Panc1 (cell line): ENCODE results near the gene H3-3A. TPM values are rescaled to one million over a fixed set of nuclear protein-coding genes. Genes with fewer than 3 reads are reported as not detected.

Source experiments
- ATAC-seq: fragments of 200-7000 bp; cut with Tn5 transposase; 2 replicates; pipeline ENCODE4 v1.9.1; 2020; ENCODE audit warnings: mild to moderate bottlenecking, moderate library complexity
- BruUV-seq: library from RNA; stranded (reverse); fragments of 400-500 nt; replicated peaks from 2 replicates; lab custom pipeline; 2021; lab: Mats Ljungman, UMichigan
- CTCF ChIA-PET: fragments of 300-600 bp; sonication (Branson Sonifier 250); formaldehyde crosslinking; loops from one replicate; lab custom pipeline; 2022; ENCODE audit warnings: antibody characterized with exemption; lab: Charles Lee
- POLR2A ChIA-PET: fragments of 300-600 bp; sonication (Branson Sonifier 250); formaldehyde crosslinking; loops from one replicate; lab custom pipeline; 2022; ENCODE audit warnings: antibody characterized with exemption; lab: Charles Lee
- DNase-seq: peaks from one replicate; pipeline ENCODE4 v3.0.0-alpha.2; 2010; ENCODE audit warnings: low read depth, low spot score
- H3K27ac ChIP-seq: 2 replicates; pipeline ENCODE4 v1.5.1; 2011; ENCODE audit warnings: mild to moderate bottlenecking, low read length, inconsistent platforms
- H3K27me3 ChIP-seq: fragments of 200-500 bp; sonication (Bioruptor generic); 2 replicates; pipeline ENCODE4 v1.6.0; 2014; ENCODE audit warnings: low read length, inconsistent platforms; ENCODE audit not compliant: control insufficient read depth, insufficient read depth
- H3K36me3 ChIP-seq: fragments of 200-500 bp; sonication (Bioruptor generic); 2 replicates; pipeline ENCODE4 v1.5.1; 2014; ENCODE audit warnings: inconsistent platforms, mild to moderate bottlenecking, low read length, moderate library complexity; ENCODE audit not compliant: control insufficient read depth, insufficient read depth
- H3K4me1 ChIP-seq: 2 replicates; pipeline ENCODE4 v1.5.1; 2011; ENCODE audit warnings: inconsistent platforms, mild to moderate bottlenecking, low read length, moderate library complexity; ENCODE audit not compliant: control insufficient read depth, insufficient read depth
- H3K4me3 ChIP-seq, 2 experiments: 2 replicates each; pipeline ENCODE4 v1.5.1; 2011 to 2012; ENCODE audit warnings: low read depth in 2 of 2, low read length in 2 of 2, mild to moderate bottlenecking in 2 of 2, inconsistent platforms in 1 of 2, moderate library complexity in 1 of 2
- H3K9me3 ChIP-seq: fragments of 200-500 bp; sonication (Bioruptor generic); 2 replicates; pipeline ENCODE4 v1.5.1; 2014; ENCODE audit warnings: low read depth, mild to moderate bottlenecking, inconsistent platforms, low read length, moderate library complexity; ENCODE audit not compliant: control insufficient read depth, insufficient read depth
- POLR2AphosphoS5 ChIP-seq: IDR thresholded peaks from 2 replicates; pipeline ENCODE4 v1.6.1; 2012; ENCODE audit warnings: mild to moderate bottlenecking, low read depth, low read length, moderate library complexity
- SIN3A ChIP-seq: IDR thresholded peaks from 2 replicates; pipeline ENCODE4 v1.6.1; 2012; ENCODE audit warnings: low read depth, mild to moderate bottlenecking, low read length, moderate library complexity, borderline replicate concordance; ENCODE audit not compliant: insufficient read depth
- TCF7L2 ChIP-seq: IDR thresholded peaks from 2 replicates; pipeline ENCODE4 v1.6.1; 2011; ENCODE audit warnings: mild to moderate bottlenecking, low read depth, low read length, inconsistent platforms
- in situ Hi-C: cut with HindIII; loops from 2 replicates; pipeline ENCODE4 v1.10.0; 2016; ENCODE audit warnings: low sequenced_read_pairs, low pct_unique_long_range_greater_than_20kb
- intact Hi-C: fragments of 100-400 bp; cut with micrococcal nuclease; formaldehyde crosslinking; loops from one replicate; pipeline ENCODE4 v1.10.0; 2022; ENCODE audit not compliant: unreplicated experiment
- total RNA-seq: library from RNA; stranded (reverse); gene quantifications from one replicate; pipeline ENCODE4 v1.2.1, GENCODE V29; 2021; ENCODE audit not compliant: unreplicated experiment
- TF ChIP-seq, protein P1 (sequence below): fragments of 450-650 bp; IDR thresholded peaks from 2 replicates; pipeline ENCODE4 v1.5.1; 2017; ENCODE audit warnings: mild to moderate bottlenecking
- TF ChIP-seq, protein P2 (sequence below), 2 experiments: IDR thresholded peaks; 2 replicates each; pipeline ENCODE4 v1.6.1; 2011 to 2012; ENCODE audit warnings: low read depth in 2 of 2, control low read depth in 1 of 2, low read length in 1 of 2, mild to moderate bottlenecking in 1 of 2, moderate library complexity in 1 of 2; ENCODE audit not compliant: insufficient read depth in 1 of 2

Gene H3-3A
- total RNA-seq, 1 experiment from 2014 or later = 404 TPM

DNA sequence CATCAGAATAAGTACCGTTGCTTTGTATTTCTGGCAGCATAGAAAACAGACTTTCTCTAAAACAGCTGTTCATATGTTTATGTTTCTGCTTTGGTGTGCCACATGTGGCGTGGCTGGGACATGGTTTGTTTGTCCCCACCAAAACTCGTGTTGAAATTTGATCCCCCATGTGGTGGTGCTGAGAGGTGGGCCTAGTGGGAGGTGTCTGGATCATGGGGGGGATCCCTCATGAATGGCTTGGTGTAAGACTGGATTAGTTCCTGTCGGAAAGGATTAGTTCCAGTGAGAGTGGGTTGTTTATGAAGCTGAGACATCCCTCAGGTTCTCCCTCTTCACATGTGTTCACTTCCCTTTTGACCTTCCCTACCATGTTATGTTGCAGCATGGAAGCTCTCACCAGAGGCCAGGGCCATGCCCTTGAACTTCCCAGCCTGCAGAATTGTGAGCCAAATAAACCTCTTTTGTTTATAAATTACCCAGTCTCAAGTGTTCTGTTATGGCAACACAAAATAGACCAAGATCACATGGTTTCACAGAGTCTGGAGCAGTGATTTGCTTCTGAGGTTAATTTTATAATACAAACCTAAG lies 17.9 kb upstream of the H3-3A start:
- CTCF ChIA-PET = no interaction called here
- no peak overlapping the region for H3K4me3 ChIP-seq
- intact Hi-C loops = no loop called here
- POLR2A ChIA-PET = no interaction called here
- BruUV-seq = no TSS peak
- ATAC-seq = no peak
- no peak for DNase-seq
- H3K4me1 ChIP-seq = no peaks in the 10 kb centered on the region
- TF ChIP-seq TCF7L2 (no peak), POLR2AphosphoS5 (no peak), SIN3A (no peak)
- no peak overlapping the region for H3K27ac ChIP-seq
- in situ Hi-C loops = no loop called here
- no peaks in the 10 kb centered on the region for H3K9me3 ChIP-seq
- no peaks in the 10 kb centered on the region for H3K36me3 ChIP-seq
- H3K27me3 ChIP-seq = no peaks in the 10 kb centered on the region

DNA sequence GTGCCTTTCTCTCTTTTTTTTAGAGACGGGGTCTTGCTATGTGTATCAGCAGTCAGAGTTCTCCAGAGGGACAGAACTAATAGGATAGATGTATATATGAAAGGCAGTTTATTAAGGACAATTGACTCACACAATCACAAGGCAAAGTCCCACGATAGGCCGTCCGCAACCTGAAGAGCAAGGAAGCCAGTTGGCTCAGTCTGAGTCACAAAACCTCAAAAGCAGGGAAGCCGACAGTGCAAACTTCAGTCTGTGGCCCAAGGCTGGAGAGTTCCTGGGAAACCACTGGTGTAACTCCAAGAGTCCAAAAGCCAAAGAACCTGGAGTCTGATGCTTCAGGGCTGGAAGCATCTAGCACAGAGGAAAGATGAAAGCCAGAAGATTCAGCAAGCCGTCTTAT lies 16.3 kb upstream of the H3-3A start:
- TF ChIP-seq SIN3A = no peak
- TF ChIP-seq POLR2AphosphoS5 = no peak
- no peak for TF ChIP-seq TCF7L2
- TF ChIP-seq, protein P1, sequence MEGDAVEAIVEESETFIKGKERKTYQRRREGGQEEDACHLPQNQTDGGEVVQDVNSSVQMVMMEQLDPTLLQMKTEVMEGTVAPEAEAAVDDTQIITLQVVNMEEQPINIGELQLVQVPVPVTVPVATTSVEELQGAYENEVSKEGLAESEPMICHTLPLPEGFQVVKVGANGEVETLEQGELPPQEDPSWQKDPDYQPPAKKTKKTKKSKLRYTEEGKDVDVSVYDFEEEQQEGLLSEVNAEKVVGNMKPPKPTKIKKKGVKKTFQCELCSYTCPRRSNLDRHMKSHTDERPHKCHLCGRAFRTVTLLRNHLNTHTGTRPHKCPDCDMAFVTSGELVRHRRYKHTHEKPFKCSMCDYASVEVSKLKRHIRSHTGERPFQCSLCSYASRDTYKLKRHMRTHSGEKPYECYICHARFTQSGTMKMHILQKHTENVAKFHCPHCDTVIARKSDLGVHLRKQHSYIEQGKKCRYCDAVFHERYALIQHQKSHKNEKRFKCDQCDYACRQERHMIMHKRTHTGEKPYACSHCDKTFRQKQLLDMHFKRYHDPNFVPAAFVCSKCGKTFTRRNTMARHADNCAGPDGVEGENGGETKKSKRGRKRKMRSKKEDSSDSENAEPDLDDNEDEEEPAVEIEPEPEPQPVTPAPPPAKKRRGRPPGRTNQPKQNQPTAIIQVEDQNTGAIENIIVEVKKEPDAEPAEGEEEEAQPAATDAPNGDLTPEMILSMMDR = no peak
- TF ChIP-seq, protein P2, sequence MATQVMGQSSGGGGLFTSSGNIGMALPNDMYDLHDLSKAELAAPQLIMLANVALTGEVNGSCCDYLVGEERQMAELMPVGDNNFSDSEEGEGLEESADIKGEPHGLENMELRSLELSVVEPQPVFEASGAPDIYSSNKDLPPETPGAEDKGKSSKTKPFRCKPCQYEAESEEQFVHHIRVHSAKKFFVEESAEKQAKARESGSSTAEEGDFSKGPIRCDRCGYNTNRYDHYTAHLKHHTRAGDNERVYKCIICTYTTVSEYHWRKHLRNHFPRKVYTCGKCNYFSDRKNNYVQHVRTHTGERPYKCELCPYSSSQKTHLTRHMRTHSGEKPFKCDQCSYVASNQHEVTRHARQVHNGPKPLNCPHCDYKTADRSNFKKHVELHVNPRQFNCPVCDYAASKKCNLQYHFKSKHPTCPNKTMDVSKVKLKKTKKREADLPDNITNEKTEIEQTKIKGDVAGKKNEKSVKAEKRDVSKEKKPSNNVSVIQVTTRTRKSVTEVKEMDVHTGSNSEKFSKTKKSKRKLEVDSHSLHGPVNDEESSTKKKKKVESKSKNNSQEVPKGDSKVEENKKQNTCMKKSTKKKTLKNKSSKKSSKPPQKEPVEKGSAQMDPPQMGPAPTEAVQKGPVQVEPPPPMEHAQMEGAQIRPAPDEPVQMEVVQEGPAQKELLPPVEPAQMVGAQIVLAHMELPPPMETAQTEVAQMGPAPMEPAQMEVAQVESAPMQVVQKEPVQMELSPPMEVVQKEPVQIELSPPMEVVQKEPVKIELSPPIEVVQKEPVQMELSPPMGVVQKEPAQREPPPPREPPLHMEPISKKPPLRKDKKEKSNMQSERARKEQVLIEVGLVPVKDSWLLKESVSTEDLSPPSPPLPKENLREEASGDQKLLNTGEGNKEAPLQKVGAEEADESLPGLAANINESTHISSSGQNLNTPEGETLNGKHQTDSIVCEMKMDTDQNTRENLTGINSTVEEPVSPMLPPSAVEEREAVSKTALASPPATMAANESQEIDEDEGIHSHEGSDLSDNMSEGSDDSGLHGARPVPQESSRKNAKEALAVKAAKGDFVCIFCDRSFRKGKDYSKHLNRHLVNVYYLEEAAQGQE (IDR thresholded peaks at IDR 0.05; ENCODE audit: insufficient read depth in 1 of 2, low read depth in 2 of 2, low read length in 1 of 2) = no peak
- Histone ChIP-seq H3K4me1 (no peaks in the 10 kb centered on the region), H3K27ac (no peak overlapping the region), H3K36me3 (no peaks in the 10 kb centered on the region), H3K27me3 (no peaks in the 10 kb centered on the region), H3K9me3 (no peaks in the 10 kb centered on the region), H3K4me3 (no peak overlapping the region)
- POLR2A ChIA-PET = no interaction called here
- BruUV-seq = no TSS peak
- CTCF ChIA-PET = no interaction called here
- in situ Hi-C loops = no loop called here
- DNase-seq = no peak
- 0 out of 2 replicates have a peak, but pooled peaks have one; percentile 25 for ATAC-seq
- intact Hi-C loops = no loop called here

DNA sequence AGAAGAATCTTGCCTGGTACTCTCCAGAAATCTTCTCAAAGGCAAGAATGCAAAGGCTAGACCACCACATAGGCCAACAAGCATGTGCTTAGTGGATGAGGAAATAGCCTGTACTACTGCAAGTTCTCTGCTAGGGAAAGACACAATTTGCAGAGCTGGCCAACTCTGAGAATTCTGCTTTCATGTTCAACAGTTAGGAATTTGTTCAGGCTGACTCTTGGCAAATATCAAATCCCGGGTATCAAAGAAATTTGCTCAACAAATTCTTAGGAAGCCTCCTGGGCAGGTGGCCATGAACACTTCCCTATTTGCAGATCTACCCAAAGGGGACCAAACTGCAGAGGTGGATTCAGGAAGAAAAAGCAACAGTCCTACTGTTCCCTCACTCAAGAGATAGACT lies 15.0 kb upstream of the H3-3A start:
- no peak for DNase-seq
- intact Hi-C loops = no loop called here
- TF ChIP-seq TCF7L2 = no peak
- TF ChIP-seq SIN3A = no peak
- TF ChIP-seq, protein P2 (IDR thresholded peaks at IDR 0.05; ENCODE audit: insufficient read depth in 1 of 2, low read depth in 2 of 2, low read length in 1 of 2) = no peak
- no peak for TF ChIP-seq POLR2AphosphoS5
- TF ChIP-seq, protein P1 = no peak
- H3K4me1 ChIP-seq = no peaks in the 10 kb centered on the region
- in situ Hi-C loops = no loop called here
- no peaks in the 10 kb centered on the region for H3K9me3 ChIP-seq
- no peak overlapping the region for H3K27ac ChIP-seq
- ChIA-PET CTCF (no interaction called here), POLR2A (no interaction called here)
- no TSS peak for BruUV-seq
- H3K36me3 ChIP-seq = no peaks in the 10 kb centered on the region
- no peak for ATAC-seq
- no peak overlapping the region for H3K4me3 ChIP-seq
- no peaks in the 10 kb centered on the region for H3K27me3 ChIP-seq
